Adrenal gland (tissue), 12 donors: ENCODE results near the gene SERPINC1. TPM values are rescaled to one million over a fixed set of nuclear protein-coding genes. Genes with fewer than 3 reads are reported as not detected.

Source experiments
- DNase-seq, 7 donors: peaks; one replicate each; pipeline ENCODE4 v3.0.0-alpha.2; 2019 to 2020
- H3K27ac ChIP-seq, 5 donors: fragments of 200-600 bp; sonication (generic) in 4 of 5; 1 replicate in 3 of 5; 2 replicates in 2 of 5; pipeline versions ENCODE4 v1.5.1 to v1.8.0; 2016 to 2020; ENCODE audit warnings: mild to moderate bottlenecking in 1 of 5
- H3K27me3 ChIP-seq: fragments of 200-600 bp; 2 replicates; pipeline ENCODE4 v1.8.0; 2021
- H3K36me3 ChIP-seq, 2 donors: fragments of 200-600 bp; replicated peaks in 1 of 2; 1 replicate in 1 of 2; 2 replicates in 1 of 2; pipeline versions ENCODE4 v1.5.1 to v1.8.0; 2018 to 2022
- H3K4me1 ChIP-seq, 2 donors: fragments of 200-600 bp; replicated peaks in 1 of 2; 1 replicate in 1 of 2; 2 replicates in 1 of 2; pipeline versions ENCODE4 v1.5.1 to v1.8.0; 2018 to 2021
- H3K4me3 ChIP-seq, 4 donors: fragments of 200-600 bp; sonication (generic) in 3 of 4; one replicate each; pipeline ENCODE4 v1.5.1; 2016 to 2018
- H3K9me3 ChIP-seq, 3 donors: fragments of 200-600 bp; sonication (generic) in 1 of 3; replicated peaks in 1 of 3; 1 replicate in 2 of 3; 2 replicates in 1 of 3; pipeline versions ENCODE4 v1.5.1 to v1.8.0; 2016 to 2021
- POLR2A ChIP-seq, 2 donors: fragments of 450-650 bp; IDR thresholded peaks; one replicate each; pipeline ENCODE4 v1.6.1; 2017; ENCODE audit warnings: antibody characterized with exemption in 2 of 2, mild to moderate bottlenecking in 2 of 2, moderate library complexity in 1 of 2
- WGBS, 4 donors: extraction: QIAGEN DNeasy Blood & Tissue Kit in 2 of 4; methylation state at CpG; one replicate each; pipeline versions ENCODE4 v1.1.5 to v1.1.7; 2013 to 2017; 5-methylcytosine and 5-hydroxymethylcytosine counted together
- intact Hi-C, 2 donors: fragments of 100-400 bp; cut with DNase I; formaldehyde crosslinking; loops; one replicate each; pipeline versions ENCODE4 v1.14.1 to v1.15.0; 2022 to 2023
- polyA plus RNA-seq, 3 donors: library from polyadenylated mRNA; stranded (reverse); fragments of 200-250 nt in 2 of 3; fragments of 350-450 nt in 1 of 3; fragmentation: Illumina TruSeq in 1 of 3; extraction: RNeasy Lipid Tissue Mini Kit (QIAGEN cat#74804) in 1 of 3; gene quantifications; one replicate each; pipeline ENCODE4 v1.2.3, GENCODE V29; 2013 to 2014
- total RNA-seq, 9 donors: library from RNA; depleted of rRNA in 4 of 9; stranded (reverse); fragments of >200 nt in 4 of 9; fragments of 120-200 nt in 1 of 9; fragmentation: NEBNext Ultra II Directional in 1 of 9; extraction: Animal tissue kit (Norgen Biotek cat#: 25700) in 1 of 9; gene quantifications; one replicate each; pipeline versions ENCODE4 v1.1.0 to v1.2.4, GENCODE V29; 2013 to 2023
- TF ChIP-seq, protein P1 (sequence below), 6 experiments: fragments of 450-650 bp in 4 of 6; fragments of 200-600 bp in 2 of 6; sonication (generic) in 1 of 6; IDR thresholded peaks; 1 replicate in 5 of 6; 2 replicates in 1 of 6; pipeline versions ENCODE4 v1.5.1 to v1.8.0; 2016 to 2021; ENCODE audit warnings: antibody characterized with exemption in 6 of 6, mild to moderate bottlenecking in 2 of 6, moderate library complexity in 1 of 6
- donor health status: healthy with polysubstance abuse.
- donor health status: Bipolar disorder and iron deficiency.
- donor health status: DM: yes; HTN: yes; CAD: no.
- donor health status: DM: no; HTN: no; CAD: no.
- donor health status: DM: no; HTN: no; CAD: no.
- donor health status: DM: yes; HTN: yes; CAD: no.

The SERPINC1 gene
- total and polyA plus RNA-seq, 12 donors: 0.19 to 1.2 (median 0.55) TPM; not detected in 4

- H3K4me3 ChIP-seq: no peak overlapping the region
- H3K4me1 ChIP-seq: no peaks in the 10 kb centered on the region
- no peak for TF ChIP-seq POLR2A (IDR thresholded peaks at IDR 0.05)
- TF ChIP-seq, protein P1, sequence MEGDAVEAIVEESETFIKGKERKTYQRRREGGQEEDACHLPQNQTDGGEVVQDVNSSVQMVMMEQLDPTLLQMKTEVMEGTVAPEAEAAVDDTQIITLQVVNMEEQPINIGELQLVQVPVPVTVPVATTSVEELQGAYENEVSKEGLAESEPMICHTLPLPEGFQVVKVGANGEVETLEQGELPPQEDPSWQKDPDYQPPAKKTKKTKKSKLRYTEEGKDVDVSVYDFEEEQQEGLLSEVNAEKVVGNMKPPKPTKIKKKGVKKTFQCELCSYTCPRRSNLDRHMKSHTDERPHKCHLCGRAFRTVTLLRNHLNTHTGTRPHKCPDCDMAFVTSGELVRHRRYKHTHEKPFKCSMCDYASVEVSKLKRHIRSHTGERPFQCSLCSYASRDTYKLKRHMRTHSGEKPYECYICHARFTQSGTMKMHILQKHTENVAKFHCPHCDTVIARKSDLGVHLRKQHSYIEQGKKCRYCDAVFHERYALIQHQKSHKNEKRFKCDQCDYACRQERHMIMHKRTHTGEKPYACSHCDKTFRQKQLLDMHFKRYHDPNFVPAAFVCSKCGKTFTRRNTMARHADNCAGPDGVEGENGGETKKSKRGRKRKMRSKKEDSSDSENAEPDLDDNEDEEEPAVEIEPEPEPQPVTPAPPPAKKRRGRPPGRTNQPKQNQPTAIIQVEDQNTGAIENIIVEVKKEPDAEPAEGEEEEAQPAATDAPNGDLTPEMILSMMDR (IDR thresholded peaks at IDR 0.05): no peak
- H3K27ac ChIP-seq: no peak overlapping the region
- intact Hi-C loops: no loop called here
- H3K27me3 ChIP-seq: no peaks in the 10 kb centered on the region
- no peak for DNase-seq
- H3K36me3 ChIP-seq: no peaks in the 10 kb centered on the region
- 87 to 97% (median 94%) methylated on average over 8 of the region's 8 CpGs for WGBS, 4 donors
- H3K9me3 ChIP-seq: no peaks in the 10 kb centered on the region
These were observed 8.4 kb upstream of the SERPINC1 start for GRCh38 chr1:173925306-173926242.

DNA sequence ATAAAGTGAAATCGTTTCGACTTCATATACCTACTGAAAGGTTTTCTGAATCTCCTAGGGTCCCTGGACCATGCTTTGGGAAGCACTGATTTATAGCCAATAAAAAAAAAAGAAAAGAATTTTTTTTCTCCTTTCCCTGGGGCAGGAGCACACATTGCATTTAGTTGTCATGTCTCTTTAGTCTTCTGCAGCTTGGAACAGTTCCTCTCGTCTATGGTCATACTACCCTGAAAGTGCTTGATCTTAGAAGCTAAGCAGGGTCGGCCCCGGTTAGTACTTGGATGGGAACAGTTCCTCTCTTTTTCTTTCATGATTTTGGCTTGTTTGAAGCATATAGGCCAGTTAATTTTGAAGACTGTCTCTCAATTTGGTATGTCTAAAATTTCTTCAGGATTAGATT is 3.7 kb upstream of the SERPINC1 start:
- H3K9me3 ChIP-seq: no peaks in the 10 kb centered on the region
- no peak overlapping the region for H3K27ac ChIP-seq
- intact Hi-C loops: no loop called here
- no peak overlapping the region for H3K4me3 ChIP-seq
- TF ChIP-seq, protein P1 (IDR thresholded peaks at IDR 0.05): no peak
- no peak for TF ChIP-seq POLR2A (IDR thresholded peaks at IDR 0.05)
- H3K36me3 ChIP-seq: no peaks in the 10 kb centered on the region
- H3K27me3 ChIP-seq: no peaks in the 10 kb centered on the region
- 80 to 93% (median 83%) methylated on average over 5 of the region's 5 CpGs for WGBS, 4 donors
- H3K4me1 ChIP-seq: no peaks in the 10 kb centered on the region
- DNase-seq: no peak

DNA sequence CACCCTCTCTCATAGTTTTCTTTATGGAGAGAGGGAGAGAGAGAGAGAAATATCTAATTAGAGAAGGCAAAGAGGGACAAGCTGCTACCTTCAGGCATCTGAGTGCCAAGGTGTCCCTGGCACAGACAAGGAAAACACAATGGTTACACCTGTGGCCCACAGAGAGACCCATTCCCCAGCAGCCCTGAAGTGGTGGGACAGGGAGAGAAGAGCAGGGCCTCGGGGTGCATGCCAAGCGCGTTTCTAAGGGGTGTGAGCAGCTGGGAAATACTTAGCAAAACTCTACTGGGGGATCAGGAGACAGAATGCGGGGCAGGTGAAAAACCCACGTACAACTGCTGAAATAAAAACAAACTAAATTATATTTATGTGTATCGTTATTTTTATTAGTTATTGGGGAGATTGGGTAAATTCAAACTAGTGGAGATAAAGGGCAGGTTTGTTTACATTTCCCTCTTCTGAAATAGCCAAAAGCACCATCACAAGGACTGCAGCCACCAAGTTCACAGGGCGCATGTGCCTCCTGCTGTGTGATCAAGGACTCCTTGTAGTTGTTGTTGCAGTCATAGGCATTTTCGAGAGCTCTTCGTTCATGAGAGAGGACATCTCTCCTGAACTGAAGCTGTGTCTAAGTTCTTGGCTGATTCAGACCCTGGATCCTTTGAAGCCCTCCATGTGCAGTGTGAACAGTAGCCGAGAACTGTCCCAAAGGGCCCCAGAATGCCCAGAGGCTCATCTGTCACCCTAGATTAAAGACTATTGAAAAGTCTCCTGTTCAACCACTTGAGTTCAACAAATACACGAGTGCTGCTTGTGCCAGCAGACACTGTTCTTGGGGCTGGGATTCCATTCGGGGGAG is 737 bp upstream of the SERPINC1 start:
- no peak overlapping the region for H3K27ac ChIP-seq
- intact Hi-C loops: no loop called here
- H3K4me3 ChIP-seq: no peak overlapping the region
- H3K9me3 ChIP-seq: no peaks in the 10 kb centered on the region
- H3K4me1 ChIP-seq: no peaks in the 10 kb centered on the region
- TF ChIP-seq POLR2A (IDR thresholded peaks at IDR 0.05): no peak
- TF ChIP-seq, protein P1 (IDR thresholded peaks at IDR 0.05): no peak
- WGBS, 4 donors: 88 to 91% (median 90%) methylated on average over 12 of the region's 12 CpGs
- no peaks in the 10 kb centered on the region for H3K36me3 ChIP-seq
- no peak for DNase-seq
- no peaks in the 10 kb centered on the region for H3K27me3 ChIP-seq

DNA sequence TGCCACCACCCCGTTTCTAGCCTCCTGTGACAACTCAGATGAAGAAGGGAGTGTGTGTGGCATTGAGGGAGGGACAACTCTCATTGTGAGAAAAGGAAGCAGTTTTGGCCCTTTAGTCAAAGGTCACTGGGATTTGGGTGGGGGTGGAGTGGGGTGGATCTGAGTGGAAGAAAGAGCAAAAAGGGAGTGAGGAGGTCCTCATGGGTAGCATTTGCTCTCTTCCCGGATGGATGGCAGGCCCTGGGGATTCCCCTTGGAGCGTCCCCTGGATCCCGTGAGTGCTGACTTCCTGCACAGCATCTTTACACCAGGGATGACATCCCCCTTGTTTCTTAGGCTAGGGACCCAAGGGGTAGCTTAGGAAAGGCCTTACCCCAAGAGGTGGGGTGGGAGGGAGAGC is 460 bp downstream of the SERPINC1 start:
- 77 to 93% (median 87%) methylated on average over 4 of the region's 4 CpGs for WGBS, 4 donors
- intact Hi-C loops: no loop called here
- no peaks in the 10 kb centered on the region for H3K4me1 ChIP-seq
- H3K27me3 ChIP-seq: no peaks in the 10 kb centered on the region
- no peak for DNase-seq
- H3K4me3 ChIP-seq: no peak overlapping the region
- TF ChIP-seq POLR2A (IDR thresholded peaks at IDR 0.05): no peak
- TF ChIP-seq, protein P1 (IDR thresholded peaks at IDR 0.05): no peak
- H3K36me3 ChIP-seq: no peaks in the 10 kb centered on the region
- no peaks in the 10 kb centered on the region for H3K9me3 ChIP-seq
- H3K27ac ChIP-seq: no peak overlapping the region
